GM18951 (cell line): ENCODE data around the gene COL5A1.
"Not testable (repeated sequence)": the region's sequence is repeated elsewhere in the genome, so short reads cannot be mapped to it uniquely, and the experiment has no call there.

Experiments
- POLR2A ChIP-seq: IDR thresholded peaks from 4 replicates; pipeline ENCODE4 v1.6.1; 2011; ENCODE audit warnings: mild to moderate bottlenecking; ENCODE audit not compliant: insufficient read length, insufficient read depth; ENCODE audit errors: extremely low read depth
- in situ Hi-C: fragments of 300-500 bp; cut with MboI; formaldehyde crosslinking; loops from one replicate; pipeline ENCODE4 v1.12.0; 2022; ENCODE audit warnings: low sequenced_read_pairs, mixed read lengths, inconsistent platforms; ENCODE audit not compliant: unreplicated experiment

The COL5A1 gene

GRCh38 chr9:134698587-134699342, 57.2 kb downstream of the COL5A1 start:
- in situ Hi-C loops, result loop anchor here (10.0 kb wide), 1 partner anchor 286 kb away; no protein-coding TSS in a partner anchor
- no peak for TF ChIP-seq POLR2A

- TF ChIP-seq POLR2A, result no peak
- in situ Hi-C loops, result loop anchor here (10.0 kb wide), 1 partner anchor 285 kb away; no protein-coding TSS in a partner anchor
Measured at GRCh38 chr9:134699343-134699740, 57.7 kb downstream of the COL5A1 start.

GRCh38 chr9:134700636-134701350, 59.2 kb downstream of the COL5A1 start:
- TF ChIP-seq POLR2A, result no peak
- in situ Hi-C loops, result no loop called here

- no peak for TF ChIP-seq POLR2A
- in situ Hi-C loops, result no loop called here
Measured at GRCh38 chr9:134701581-134702259, 60.1 kb downstream of the COL5A1 start.

- in situ Hi-C loops, result no loop called here
Measured at GRCh38 chr9:134702291-134702690, 60.7 kb downstream of the COL5A1 start.

GRCh38 chr9:134703730-134704114, 62.1 kb downstream of the COL5A1 start:
- in situ Hi-C loops, result not testable (repeated sequence)

More at GRCh38 chr9:134702291-134702690, 60.7 kb downstream of the COL5A1 start:
- TF ChIP-seq POLR2A, result no peak

GRCh38 chr9:134704498-134704897, 62.9 kb downstream of the COL5A1 start:
- in situ Hi-C loops, result no loop called here

GRCh38 chr9:134705786-134706185, 64.2 kb downstream of the COL5A1 start:
- TF ChIP-seq POLR2A, result no peak
- in situ Hi-C loops, result no loop called here

More at GRCh38 chr9:134704498-134704897, 62.9 kb downstream of the COL5A1 start:
- no peak for TF ChIP-seq POLR2A

GRCh38 chr9:134706522-134706921, 64.9 kb downstream of the COL5A1 start:
- TF ChIP-seq POLR2A, result no peak
- in situ Hi-C loops, result no loop called here

GRCh38 chr9:134707031-134707680, 65.6 kb downstream of the COL5A1 start:
- TF ChIP-seq POLR2A, result no peak
- in situ Hi-C loops, result no loop called here

- in situ Hi-C loops, result no loop called here
- no peak for TF ChIP-seq POLR2A
Measured at GRCh38 chr9:134707731-134708671, 66.4 kb downstream of the COL5A1 start.

- TF ChIP-seq POLR2A, result no peak
- in situ Hi-C loops, result no loop called here
Measured at GRCh38 chr9:134708672-134709038, 67.1 kb downstream of the COL5A1 start.
